Activated T-cell treated with anti-CD3 and anti-CD28 coated beads for 1 hour (primary cell): ENCODE measurements around the gene GALT.

ENCODE experiments used
- DNase-seq: peaks from one replicate; pipeline ENCODE4 v3.0.0-alpha.2; 2020; ENCODE audit warnings: low read depth

GALT gene

DNA sequence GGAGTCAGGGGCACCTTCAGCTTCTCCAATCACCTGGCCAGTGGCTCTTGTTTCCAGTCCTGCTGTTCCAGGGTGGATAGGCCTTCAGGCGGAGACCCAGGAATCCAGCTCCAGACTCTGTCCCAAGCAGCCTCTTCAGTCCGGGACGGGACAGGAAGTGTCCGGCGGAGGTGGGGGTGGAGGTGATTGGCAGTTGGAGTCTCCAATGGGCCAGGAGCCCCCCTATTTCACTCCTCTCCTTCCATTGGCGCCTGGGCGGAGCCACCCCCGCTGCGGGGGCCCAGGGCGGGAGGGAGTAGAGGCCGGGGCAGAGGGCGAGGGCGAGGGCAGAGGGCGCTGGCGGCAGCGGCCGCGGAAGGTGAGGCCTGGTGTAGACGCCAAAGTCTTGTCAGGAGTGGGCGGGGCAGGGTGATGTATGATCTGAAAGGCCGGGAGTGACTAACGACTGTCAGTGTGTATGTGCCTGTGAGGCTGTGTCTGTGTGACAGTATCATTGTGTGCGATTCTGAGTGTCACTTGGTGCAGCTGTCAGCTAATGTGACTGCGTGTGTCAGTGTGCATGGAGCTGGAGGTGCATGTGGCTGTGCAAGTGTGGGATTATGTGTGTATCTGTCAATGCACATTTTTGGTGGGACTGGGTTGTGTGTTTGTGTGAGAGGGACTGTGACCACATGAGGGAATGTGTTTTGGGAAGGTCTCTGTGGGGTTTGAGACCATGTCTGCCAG is 5.6 kb downstream of the GALT start, which contains the start of gene IL11RA:
IL11RA (plus strand) TSS at position 310 of the 726 bp plus-strand sequence. CDS start 3,033 bp downstream, outside the sequence.
- DNase-seq: no peak

DNA sequence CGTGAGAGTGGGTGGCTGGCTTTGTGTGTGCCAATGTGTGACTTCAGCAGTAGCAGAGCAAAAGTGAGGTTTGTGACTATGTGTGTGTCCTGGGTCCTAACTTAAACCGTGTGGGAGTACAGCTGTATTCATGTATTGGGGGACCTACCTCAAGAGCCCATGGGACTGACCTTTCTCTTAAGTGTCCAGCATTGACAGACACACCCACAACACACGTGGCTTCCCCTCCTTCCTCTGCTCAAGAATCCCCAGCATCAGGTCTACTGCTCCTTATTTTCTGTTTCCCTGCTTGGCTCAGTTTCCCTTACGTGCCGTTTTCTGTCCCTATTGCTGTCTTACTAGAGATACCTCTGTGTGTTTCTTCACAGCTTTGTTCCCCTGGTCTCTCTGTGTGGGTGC is 6.1 kb downstream of the GALT start:
- DNase-seq: no peak

DNA sequence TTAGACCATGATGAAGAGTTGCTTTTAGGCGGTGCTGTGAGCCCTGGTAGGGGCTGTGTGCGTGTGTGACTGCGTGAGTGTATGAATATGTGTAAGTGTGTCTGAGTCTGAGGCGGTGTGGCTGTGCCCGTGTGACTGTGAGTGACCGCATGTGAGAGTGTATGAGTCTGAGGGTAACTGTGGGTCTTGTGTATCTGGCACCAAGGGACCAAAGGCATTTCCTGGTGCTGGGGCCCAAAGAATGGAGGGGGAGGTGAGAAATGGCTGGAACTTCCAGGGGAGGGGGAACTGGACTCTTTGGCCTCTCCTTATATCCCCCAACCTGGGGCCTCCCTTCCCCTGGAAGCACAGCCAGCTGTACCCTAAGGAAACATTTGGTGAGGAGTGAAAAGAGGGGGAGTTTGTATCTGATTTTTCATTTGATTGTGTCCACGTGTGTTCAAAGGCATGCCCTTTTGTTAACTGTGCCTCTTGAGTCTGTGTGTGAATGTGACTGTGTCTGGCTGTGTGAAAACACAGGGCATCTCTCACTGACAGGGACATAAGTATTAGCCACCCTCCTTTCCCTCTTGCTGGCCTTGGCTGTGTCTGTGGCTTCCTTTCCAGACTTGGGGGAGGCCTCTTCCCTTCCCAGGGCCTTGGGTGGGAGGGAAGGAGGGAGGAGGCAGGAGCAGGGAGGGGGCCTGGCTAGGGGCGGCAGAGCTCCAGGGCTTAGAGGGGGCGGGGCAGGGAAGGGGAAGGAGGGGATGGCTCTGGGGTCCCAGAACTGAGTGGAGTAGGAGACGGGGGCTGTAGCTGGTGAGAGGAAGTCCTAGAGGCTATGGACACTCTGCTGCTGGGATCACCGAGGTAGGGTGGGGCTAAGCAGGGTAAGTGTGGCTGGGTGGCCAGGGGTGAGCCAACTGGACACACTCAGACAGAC is 6.9 kb downstream of the GALT start:
- DNase-seq: no peak

DNA sequence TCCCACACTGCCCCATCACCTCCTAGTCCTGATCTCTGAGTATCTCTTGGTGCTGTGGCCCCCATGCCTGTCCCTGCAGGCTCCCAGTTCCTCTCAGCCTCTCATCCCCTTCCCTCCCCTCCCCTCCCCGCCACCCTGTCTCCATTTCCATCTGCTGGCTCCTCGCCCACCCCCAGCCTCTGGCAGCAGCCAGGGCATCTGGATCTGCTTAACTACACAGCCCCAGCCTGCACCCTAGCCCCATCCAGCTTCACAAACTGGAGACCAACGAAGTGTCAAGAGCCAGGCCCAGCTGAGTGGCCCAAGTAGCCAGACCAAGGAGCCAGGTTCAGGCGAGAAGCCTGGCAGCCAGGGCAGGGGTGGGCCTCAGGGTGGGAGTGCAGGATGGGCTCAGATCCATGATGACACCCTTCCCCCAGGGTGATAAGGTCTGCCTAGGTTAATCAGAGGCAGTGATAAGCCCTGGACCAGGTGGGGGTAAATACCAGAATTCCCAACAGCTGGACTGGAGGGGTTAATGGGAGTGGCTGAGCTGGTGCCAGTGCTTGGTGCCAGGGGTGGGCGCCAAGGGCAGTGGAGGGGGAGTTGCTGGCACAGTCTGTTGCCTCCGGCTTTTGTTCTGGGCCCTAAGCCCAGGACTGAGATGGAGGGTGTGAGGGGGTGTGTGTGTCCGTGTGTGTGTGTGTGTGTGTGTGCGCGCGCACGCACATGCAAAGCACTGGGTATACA is 8.0 kb downstream of the GALT start:
- no peak for DNase-seq

DNA sequence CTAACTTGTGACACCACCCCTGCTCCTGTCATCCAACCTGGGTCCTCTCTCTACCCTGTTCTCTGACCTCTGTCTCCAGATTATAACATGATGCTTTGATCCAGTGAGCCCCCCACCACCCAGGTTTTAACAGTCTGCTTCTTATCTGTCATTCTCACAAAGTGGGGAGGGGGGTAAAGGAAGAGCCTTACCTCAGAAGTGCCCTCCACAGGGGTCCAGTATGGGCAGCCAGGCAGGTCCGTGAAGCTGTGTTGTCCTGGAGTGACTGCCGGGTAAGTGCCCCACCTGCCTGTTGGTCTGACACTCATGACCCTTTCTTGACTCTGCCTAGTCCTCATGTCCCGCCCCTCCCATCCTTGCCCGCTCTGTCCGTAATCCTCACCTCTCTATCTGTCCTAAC is 8.9 kb downstream of the GALT start:
- no peak for DNase-seq

DNA sequence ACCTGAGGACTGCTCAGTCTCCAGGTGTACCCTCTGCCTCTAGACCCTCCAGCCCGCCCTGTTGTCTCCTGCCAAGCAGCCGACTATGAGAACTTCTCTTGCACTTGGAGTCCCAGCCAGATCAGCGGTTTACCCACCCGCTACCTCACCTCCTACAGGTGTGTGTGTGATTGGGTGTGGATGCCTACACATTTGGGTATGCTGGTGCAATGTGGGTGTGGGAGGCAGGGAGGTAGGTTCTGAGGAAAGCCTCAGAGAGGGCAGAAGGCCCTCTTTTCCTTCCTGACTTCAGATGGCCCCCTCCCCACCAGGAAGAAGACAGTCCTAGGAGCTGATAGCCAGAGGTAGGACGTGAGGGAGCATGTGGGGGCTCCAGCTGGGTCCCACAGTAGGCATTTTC is 10.5 kb downstream of the GALT start:
- no peak for DNase-seq

DNA sequence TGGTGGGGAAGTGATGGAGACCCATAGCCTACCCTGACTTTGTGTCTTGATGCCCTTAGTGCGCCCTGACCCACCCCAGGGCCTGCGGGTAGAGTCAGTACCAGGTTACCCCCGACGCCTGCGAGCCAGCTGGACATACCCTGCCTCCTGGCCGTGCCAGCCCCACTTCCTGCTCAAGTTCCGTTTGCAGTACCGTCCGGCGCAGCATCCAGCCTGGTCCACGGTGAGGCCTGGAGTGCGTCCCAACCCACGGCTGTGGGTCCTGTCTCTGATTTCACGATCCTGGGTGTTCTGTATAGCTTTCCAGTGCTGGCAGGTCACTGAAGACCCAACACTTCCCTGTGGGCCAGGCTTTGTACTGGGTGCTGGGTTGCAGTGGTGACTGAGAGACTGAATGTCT is 12.0 kb downstream of the GALT start:
- DNase-seq: no peak

DNA sequence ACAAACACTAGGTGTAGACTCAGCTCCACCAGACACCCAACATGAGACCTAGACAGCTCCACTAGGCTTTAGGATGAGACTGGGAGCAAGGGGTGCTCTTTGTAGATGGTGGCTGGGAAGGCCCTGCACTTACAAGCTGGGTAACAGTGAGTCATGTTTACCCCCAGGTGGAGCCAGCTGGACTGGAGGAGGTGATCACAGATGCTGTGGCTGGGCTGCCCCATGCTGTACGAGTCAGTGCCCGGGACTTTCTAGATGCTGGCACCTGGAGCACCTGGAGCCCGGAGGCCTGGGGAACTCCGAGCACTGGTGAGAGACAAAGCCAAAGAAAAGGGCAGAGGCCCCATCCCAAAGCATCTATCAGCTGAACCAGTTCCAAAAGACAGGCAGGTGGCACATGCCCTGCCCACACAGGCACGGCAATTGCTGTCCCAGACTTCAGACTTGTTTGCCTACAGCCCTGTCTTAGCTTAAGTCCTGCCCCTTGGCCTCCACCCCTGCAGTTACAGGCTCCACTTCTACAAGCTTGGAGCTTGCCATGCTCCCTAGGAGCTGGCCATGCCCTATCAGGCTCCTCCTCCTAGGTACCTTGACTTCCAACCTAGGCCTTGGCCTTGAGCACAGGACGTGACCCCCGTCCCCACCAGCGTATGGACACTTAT is 13.2 kb downstream of the GALT start:
- DNase-seq: no peak

DNA sequence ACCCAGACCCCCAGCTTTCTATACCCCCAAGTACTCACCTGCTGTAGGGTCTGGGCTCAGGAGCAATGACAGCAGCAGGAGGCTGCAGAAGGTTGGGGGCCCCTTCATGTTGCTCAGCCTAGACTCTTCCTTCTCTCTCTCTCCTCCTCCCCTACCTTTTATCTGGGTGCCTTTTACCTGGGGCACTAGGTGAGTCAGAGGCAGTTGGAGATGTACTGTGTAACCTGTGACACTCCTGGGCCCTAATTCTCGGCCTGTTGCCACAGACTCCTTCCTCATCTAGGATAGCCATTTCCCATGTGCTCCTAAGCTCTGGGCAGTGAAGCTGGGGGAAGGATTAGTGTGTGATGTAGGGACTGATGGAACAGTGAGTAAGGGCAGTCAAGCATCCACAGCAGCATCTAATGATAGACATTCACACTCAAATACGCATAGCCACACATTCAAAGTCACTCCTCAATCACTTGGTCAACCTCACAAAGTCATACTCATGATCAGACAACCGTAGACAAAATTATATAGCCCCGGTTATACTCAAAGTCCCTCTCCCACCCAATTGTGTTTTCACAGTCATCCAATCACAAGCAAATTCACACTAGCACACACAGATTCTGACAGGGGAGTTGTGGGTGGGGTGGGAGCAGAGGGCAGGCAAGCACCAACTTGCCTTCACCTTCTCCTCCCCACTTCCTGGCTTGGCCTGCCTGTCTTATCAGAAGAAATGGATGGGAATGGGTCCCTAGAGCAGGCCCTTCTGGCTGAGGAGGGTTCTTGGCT is 16.2 kb downstream of the GALT start, which contains the start of gene CCL27:
CCL27 (minus strand) TSS at position 132 of the 777 bp plus-strand sequence; CDS start at position 108, 24 bp downstream.
- DNase-seq: no peak

DNA sequence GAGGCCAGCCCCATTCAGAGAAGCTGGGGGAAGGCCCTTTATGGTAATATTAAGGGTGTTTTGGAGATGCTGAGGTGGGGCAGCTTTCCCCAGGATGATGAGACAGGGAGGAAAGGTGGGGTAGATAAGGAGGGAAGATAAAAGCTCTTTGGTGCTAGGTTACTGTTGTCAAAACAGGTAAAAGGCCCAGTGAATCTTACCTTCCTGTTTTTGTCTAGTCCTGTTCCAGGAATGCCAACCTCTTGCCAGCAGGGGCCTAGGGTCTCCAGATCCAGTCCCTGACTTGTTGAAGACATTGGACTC is 16.8 kb downstream of the GALT start:
- no peak for DNase-seq

DNA sequence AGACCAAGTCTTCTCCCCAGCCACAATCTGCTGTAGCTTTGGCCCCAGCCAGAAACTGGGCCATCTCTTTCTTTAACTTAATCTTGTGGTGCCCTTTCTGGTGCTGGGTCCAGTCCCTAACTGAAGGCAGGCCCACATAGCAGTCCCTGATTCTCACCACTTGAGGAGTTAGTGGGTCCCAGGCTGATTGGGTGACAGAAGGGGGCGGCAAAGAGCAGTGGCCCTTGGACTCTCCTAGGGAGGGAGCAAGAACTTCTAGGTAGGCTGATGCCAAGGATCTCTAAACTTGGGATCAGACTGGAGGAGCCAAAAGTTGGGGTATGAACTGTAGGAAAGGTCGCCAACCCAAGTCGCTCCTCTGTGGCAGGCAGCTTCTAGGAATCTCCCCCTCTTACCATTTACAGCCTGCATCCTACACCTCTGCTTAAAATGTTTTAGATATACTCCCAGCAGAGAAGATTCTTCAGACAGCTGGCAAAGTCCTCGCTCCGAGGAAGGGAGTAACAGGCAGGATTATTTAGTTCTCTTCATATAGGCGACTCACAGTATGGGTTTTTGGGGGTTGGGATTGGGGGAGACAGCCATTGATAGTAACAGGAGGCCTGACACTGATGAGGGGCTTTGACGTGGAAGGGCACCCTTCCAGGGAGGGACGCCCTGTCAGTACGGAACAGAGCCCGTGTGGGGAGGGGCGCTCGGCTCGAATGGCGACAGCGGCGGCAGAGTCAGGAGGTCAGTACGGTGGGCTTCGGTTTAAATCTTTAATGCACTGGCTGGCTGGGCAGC is 18.0 kb downstream of the GALT start:
- DNase-seq: peak; percentile 70

DNA sequence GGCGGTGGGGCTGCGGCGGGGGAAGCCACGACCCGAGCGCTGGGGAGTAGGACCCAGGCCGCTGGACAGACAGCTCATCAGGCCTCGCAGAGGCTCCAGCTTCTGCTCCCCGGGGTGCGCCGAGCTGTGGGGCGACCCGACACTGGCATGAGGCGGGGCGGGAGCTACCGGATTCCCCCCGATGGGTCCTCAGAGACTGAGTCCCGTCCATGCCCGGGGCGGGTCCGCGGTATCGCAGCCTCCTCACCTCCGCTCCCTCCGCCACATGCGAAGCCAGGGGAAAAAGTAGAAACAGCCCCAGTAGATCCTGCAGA is 18.5 kb downstream of the GALT start:
- DNase-seq: no peak

DNA sequence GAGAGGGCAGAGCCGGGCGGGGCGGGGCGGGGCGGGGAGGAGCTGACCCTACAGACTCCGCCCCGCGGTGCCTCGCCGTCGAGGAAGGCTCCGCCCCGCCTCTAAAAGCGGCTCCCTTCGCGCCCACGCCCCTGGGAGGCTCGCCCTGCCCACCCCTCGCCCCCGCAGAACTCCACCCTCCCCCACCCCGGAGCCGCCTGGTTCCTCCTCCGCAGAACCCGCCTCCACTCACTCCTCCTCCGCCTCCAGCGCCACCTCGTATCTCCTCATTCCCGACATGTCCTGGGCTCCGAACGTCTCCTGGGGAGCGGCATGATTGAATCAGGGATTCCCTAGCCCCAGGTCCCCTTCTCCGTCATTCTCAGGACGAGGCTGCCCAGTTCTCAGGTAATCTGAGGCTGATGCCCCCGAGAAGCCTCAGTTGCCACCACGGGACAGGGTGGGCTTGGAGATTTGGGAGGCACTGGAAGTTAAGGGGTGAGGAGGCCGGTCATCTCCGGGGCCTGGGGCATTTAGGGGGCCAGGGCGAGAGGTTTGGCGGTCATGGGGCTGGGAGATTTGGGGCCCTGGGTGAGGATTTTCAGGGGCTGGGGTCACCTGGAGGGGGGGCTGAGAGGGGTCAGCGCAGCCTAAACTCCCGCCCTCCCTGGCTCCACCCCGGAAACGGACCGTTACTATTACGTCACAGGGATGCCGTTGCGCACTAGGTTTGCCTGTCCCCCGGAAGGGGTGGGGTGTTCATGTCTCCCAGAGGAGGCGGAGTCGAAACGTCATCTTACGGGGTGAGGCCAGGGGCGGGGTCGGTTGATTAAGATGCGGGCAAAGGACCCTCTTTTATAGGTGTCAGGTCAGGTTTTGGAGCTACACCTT is 19.1 kb downstream of the GALT start:
- DNase-seq: peak; percentile 85

DNA sequence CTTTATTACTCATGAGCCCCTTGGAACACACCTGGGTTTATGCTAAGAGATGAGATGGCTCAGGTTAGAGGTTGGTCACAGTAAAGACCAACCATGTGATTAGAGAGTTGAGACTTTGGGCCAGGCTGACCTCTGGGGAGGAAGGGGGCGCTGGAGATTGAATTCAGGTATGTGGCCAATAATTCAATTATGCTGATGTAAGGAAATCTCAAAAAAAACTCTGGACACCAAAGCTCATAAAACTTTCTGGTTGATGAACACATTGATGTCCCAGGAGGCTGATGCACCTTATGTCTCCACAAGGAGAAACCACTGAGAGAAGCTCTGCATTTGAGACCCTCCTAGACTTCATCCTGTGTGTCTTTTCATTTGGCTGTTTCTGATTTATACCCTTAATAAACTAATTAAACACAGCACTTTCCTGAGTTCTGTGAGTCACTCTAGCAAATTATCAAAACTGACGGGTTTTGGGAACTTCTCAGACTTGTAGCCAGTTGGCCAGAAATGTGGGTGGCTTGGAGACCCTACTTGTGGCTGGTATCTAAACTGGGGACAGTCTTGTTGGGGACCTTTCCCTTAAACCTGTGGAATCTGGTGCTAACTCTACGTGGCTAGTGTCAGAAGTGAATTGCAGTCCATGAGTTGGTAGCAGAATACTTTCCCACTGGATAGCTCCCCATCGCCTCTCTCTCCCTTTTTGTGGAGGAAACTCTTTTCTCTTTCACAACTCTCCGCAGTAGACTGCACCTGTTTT is 23.5 kb downstream of the GALT start:
- no peak for DNase-seq

DNA sequence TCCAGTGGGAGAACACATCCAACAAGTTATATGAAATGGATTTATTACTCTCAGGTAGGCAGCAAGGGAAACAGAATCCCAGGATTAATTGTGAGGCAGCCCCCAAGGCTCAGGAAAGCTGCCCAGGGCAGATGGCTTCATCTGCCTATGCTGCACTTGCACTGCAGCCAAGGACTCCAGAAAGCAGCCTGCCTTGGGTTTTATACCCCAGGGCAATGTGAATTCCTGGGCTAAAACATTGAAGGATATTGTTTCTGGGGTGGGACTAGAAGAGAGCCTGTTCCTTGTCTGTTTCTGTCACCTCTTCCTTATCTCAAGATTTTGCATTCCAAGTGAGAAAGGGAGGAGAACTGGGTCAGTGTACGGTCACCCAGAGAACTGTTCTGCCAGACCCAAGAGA is 24.8 kb downstream of the GALT start:
- no peak for DNase-seq

DNA sequence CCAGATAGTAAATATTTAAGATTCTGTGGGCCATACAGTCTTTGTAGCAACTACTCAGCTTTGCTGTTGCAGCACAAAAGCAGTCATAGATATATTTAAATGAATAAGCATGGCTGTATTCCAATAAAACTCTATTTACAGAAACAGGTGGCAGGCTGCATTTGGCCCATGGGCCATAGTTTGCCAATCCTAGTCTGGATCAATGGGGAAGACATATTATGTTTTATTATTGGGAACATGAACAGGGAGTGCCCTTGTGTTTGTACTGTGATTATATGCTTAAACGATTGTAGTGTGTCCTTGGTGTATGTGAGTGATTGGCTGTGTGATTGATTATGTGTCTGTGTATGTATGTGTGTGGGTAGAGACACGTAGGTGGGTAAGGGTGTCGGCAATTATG is 28.0 kb downstream of the GALT start:
- DNase-seq: no peak

DNA sequence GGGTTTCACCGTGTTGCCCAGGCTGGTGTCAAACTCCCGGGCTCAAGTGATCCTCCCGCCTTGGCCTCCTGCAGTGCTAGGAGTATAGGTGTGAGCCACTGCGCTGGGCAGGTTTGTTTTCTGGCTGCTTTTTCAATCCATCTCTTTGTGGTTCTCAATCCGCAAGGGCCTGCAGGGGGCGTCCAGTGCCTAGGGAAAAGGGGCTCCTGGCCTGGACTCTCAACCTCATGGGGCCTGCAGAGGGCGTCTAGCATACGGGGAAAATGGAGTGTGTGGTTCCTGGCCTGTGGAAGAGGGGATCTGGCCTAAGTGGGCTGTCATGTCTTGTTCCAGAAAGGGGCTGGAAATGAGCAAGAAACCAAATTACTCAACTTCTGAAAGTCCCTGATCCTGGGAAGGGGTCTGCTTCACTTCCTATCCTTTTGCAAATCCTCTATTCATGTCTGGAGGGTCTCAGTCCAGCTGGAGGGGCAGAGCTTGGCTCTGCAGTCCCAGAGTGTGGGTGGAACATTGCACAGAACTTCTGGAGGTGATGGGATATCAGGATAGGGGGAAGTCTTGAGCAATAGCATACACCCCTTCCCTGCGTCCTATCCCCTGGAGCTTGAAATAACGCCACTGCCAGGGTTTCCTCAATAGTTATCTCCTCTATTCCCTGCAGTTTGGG is 28.7 kb downstream of the GALT start:
- peak; percentile 47 for DNase-seq

DNA sequence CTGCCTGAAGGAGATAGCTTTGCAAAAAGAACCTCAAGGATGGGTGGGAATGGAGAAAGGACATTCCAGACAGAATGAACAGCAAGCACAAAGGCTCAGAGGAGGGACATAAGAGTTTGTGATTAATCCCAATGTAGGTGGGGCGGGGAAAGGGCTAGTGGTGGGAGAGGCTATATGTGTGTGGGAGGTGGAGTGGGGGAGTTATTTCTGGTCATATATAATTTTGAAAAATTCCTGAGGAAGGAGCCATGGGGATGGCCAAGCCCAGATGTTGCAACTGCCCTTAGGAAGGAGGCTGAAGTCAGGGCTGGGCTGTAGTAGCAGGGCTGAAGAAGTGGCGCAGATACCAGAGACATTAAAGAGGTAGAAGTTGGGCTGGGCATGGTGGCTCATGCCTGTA is 29.4 kb downstream of the GALT start:
- DNase-seq: no peak
